ENCODE measurements around the gene SOWAHB.

The SOWAHB gene

DNA sequence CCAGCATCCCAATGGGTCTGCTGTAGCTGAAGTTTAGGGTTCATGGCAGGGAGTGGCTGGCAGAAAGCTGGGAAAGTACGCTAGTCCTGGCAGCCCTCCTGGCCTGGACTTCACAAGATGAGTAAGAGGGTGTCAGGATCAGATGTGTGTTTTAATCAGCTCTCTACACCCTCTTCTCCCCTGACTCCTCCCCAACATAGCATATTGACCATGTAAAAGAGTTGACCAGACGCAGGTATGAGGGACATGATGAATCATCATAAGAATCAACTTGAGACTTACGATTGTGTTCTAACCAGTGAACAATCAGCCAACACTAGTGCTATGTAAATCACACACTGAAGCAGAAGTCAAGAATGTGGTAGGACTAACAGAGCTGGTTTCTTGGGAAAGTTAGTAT, 5.3 kb downstream of the SOWAHB start:
- CTCF ChIA-PET = no interaction called here
- TF ChIP-seq ZNF169 (tag by site-specific recombination; IDR thresholded peaks at IDR 0.05) (no peak), ZNF785 (tag by site-specific recombination; IDR thresholded peaks at IDR 0.05) (no peak), ZNF585B (tag by site-specific recombination; IDR thresholded peaks at IDR 0.05) (no peak), ZNF664 (tag by site-specific recombination; IDR thresholded peaks at IDR 0.05) (no peak)
- TF ChIP-seq, protein P1, sequence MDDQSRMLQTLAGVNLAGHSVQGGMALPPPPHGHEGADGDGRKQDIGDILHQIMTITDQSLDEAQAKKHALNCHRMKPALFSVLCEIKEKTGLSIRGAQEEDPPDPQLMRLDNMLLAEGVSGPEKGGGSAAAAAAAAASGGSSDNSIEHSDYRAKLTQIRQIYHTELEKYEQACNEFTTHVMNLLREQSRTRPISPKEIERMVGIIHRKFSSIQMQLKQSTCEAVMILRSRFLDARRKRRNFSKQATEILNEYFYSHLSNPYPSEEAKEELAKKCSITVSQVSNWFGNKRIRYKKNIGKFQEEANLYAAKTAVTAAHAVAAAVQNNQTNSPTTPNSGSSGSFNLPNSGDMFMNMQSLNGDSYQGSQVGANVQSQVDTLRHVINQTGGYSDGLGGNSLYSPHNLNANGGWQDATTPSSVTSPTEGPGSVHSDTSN (CRISPR knock-in tag; IDR thresholded peaks at IDR 0.05) = no peak
- TF ChIP-seq, protein P2, sequence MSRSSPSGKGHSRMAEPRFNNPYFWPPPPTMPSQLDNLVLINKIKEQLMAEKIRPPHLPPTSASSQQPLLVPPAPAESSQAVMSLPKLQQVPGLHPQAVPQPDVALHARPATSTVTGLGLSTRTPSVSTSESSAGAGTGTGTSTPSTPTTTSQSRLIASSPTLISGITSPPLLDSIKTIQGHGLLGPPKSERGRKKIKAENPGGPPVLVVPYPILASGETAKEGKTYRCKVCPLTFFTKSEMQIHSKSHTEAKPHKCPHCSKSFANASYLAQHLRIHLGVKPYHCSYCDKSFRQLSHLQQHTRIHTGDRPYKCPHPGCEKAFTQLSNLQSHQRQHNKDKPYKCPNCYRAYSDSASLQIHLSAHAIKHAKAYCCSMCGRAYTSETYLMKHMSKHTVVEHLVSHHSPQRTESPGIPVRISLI (tag by site-specific recombination; IDR thresholded peaks at IDR 0.05) = no peak
- TF ChIP-seq, protein P3, sequence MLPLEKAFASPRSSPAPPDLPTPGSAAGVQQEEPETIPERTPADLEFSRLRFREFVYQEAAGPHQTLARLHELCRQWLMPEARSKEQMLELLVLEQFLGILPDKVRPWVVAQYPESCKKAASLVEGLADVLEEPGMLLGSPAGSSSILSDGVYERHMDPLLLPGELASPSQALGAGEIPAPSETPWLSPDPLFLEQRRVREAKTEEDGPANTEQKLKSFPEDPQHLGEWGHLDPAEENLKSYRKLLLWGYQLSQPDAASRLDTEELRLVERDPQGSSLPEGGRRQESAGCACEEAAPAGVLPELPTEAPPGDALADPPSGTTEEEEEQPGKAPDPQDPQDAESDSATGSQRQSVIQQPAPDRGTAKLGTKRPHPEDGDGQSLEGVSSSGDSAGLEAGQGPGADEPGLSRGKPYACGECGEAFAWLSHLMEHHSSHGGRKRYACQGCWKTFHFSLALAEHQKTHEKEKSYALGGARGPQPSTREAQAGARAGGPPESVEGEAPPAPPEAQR (tag by site-specific recombination; IDR thresholded peaks at IDR 0.05) = no peak
- Histone ChIP-seq H3K4me1 (ENCODE audit: control insufficient read depth, insufficient read depth, low read length) (no peaks in the 10 kb centered on the region; the same call in 1 of the 2 replicates), H3K27ac (ENCODE audit: extremely low read depth, low read depth, low read length) (no peak overlapping the region), H3K4me3 (ENCODE audit: low read depth, low read length) (no peak overlapping the region), H3K36me3 (ENCODE audit: control insufficient read depth in 2 of 2, insufficient read depth in 1 of 2, low read length in 2 of 2) (no peaks in the 10 kb centered on the region), H3K9me3 (ENCODE audit: control insufficient read depth, insufficient read depth, low read depth, low read length) (no peaks in the 10 kb centered on the region)
- POLR2A ChIA-PET = no interaction called here

DNA sequence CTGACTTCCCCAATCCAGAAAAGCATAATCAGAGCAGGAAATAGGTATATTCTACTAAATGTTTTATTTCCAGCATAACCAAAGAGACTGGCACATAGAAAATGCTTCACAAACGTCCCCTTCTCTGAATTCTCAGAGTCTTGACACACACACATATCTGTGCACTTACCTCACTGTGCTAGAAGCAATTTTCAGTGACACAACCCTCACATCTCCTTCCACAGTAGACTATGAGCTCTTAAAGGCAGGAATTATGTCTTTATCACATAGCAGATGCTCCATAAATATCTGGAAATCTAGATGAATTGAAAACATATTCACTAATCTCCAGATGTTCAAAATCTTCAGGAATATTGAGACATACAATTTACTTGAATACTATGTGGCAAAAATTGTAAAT, 5.9 kb downstream of the SOWAHB start:
- Histone ChIP-seq H3K4me1 (ENCODE audit: control insufficient read depth, insufficient read depth, low read length) (no peaks in the 10 kb centered on the region; the same call in 1 of the 2 replicates), H3K36me3 (ENCODE audit: control insufficient read depth in 2 of 2, insufficient read depth in 1 of 2, low read length in 2 of 2) (no peaks in the 10 kb centered on the region), H3K9me3 (ENCODE audit: control insufficient read depth, insufficient read depth, low read depth, low read length) (no peaks in the 10 kb centered on the region), H3K4me3 (ENCODE audit: low read depth, low read length) (no peak overlapping the region), H3K27ac (ENCODE audit: extremely low read depth, low read depth, low read length) (no peak overlapping the region)
- POLR2A ChIA-PET = interaction anchor here (0.6 kb wide), 1 partner anchor 23 kb away, joined by 3 read pairs; no protein-coding TSS in a partner anchor
- TF ChIP-seq ZSCAN30 (tag by site-specific recombination; IDR thresholded peaks at IDR 0.05) = no peak
- no peak for TF ChIP-seq ZIC2 (tag by site-specific recombination; IDR thresholded peaks at IDR 0.05)
- TF ChIP-seq ZNF571 (tag by site-specific recombination; IDR thresholded peaks at IDR 0.05) = no peak
- TF ChIP-seq, protein P4, sequence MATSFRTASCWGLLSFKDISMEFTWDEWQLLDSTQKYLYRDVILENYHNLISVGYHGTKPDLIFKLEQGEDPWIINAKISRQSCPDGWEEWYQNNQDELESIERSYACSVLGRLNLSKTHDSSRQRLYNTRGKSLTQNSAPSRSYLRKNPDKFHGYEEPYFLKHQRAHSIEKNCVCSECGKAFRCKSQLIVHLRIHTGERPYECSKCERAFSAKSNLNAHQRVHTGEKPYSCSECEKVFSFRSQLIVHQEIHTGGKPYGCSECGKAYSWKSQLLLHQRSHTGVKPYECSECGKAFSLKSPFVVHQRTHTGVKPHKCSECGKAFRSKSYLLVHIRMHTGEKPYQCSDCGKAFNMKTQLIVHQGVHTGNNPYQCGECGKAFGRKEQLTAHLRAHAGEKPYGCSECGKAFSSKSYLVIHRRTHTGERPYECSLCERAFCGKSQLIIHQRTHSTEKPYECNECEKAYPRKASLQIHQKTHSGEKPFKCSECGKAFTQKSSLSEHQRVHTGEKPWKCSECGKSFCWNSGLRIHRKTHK (tag by site-specific recombination; IDR thresholded peaks at IDR 0.05) = no peak
- no peak for TF ChIP-seq ZNF19 (tag by site-specific recombination; IDR thresholded peaks at IDR 0.05; ENCODE audit: low read depth)
- no peak for TF ChIP-seq ZNF776 (tag by site-specific recombination; IDR thresholded peaks at IDR 0.05; ENCODE audit: borderline replicate concordance)
- no peak for TF ChIP-seq MEIS1 (CRISPR knock-in tag; IDR thresholded peaks at IDR 0.05; ENCODE audit: borderline replicate concordance)
- no peak for TF ChIP-seq ZNF510 (tag by site-specific recombination; IDR thresholded peaks at IDR 0.05; ENCODE audit: insufficient replicate concordance)
- TF ChIP-seq KLF1 (tag by site-specific recombination; IDR thresholded peaks at IDR 0.05) = no peak
- TF ChIP-seq ZNF10 (tag by site-specific recombination; IDR thresholded peaks at IDR 0.05) = no peak
- no peak for TF ChIP-seq ZNF423 (tag by site-specific recombination; IDR thresholded peaks at IDR 0.05)
- TF ChIP-seq ZNF184 (tag by site-specific recombination; IDR thresholded peaks at IDR 0.05) = no peak
- no peak for TF ChIP-seq ZBTB7A (tag by site-specific recombination; IDR thresholded peaks at IDR 0.05; ENCODE audit: low read depth)
- CTCF ChIA-PET = no interaction called here

Data from HEK293 (cell line).